ENCODE data around the gene MSGN1.

The MSGN1 gene

DNA sequence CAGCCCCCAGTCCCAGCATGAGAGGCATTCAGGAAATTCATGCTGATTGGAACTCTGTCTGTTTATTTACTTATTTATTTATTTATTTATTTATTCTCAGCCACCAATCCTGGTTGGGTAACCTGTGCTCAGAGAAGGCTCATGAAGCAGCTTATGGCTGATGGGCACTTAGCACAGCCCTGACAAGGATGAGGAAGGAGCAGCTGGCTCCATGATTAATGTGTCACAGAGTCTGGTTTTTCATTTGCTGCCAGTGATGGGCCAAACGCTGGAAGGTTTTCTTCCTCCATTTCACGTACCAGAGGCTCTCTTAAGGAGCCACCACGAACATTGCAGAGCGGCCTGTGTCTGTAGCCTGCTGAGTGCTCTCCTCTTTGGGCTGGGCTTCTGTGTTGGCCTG lies 33.9 kb downstream of the MSGN1 start:
- DNase-seq = no peak

DNA sequence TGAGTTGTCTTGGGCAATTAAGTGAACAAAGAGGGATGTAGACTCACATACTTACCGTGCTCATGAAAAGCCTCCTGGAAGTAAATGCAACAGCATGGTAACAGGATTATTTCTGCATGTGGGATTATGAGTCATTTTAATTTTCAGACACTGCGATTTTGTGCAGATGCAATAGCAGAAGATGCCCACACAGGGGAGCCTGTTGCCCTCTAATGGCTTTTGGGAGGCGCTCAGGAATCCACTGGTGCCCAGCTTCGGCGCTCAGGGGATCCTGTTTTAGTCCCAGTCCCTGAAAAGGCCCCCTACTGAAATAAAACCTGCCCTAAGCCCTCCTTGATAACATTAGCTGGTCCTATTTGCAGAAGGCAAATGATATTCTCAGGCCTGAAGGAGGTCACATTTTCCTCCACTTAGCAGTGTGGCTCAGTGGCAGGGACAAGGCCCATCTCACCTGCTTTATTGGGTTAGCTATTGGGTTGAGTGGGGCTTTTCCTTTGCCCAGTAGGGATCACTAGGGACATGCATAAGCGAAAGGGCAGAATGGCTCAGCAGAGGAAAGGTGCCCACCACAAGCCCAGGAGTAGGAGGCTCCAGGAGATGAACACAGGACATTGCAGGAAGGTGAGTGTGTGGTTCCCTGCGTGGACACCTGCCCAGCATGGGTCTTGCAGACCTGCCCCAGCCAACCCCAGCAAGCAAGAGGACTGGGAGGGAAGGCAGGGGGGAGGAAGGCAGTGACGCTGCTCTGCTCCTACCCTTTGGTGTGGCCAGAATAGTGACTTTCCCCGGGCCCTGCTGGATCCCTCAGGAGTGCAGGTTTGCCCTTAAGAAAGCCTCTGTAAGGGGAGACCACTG lies 35.7 kb downstream of the MSGN1 start:
- peak; percentile 43 for DNase-seq

DNA sequence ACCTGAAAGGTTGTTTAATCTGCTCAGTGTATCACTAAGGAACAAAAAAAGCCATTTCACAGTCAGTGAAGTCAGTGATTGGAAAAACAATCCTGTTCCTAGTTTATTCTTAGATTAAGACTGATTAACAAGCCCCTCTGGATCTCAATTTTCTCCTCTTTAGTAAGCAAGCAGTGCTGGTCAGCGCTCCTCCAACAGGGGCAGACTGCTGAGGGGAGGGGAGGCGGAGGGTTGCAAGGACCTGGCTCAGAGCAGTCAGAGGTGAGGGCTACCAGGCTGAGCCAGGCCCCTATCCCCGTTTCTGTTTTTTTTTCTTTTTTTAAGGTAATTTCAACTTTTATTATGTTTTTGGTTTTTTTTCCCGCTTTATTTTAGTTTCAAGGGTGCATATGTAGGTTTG lies 37.5 kb downstream of the MSGN1 start:
- DNase-seq = no peak

DNA sequence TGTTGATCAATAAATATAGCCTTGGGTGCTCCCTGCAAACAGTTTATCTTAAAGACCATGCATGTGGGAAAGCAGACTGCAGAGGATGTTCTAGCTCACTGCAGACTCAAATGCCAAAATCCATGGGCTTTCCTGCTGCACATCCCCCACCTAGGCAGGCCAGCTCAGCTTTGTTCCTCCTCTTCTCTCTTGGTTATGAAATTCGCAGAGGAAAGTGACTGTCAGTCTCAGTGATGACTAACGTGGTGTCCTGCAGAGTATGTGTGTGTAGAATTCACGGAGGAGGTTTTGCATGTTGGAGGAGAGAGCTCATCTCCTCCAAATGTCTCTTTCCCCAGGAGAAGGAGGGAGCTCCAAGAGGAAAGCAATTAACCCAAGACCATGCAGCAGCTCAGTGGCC lies 40.8 kb downstream of the MSGN1 start:
- no peak for DNase-seq

DNA sequence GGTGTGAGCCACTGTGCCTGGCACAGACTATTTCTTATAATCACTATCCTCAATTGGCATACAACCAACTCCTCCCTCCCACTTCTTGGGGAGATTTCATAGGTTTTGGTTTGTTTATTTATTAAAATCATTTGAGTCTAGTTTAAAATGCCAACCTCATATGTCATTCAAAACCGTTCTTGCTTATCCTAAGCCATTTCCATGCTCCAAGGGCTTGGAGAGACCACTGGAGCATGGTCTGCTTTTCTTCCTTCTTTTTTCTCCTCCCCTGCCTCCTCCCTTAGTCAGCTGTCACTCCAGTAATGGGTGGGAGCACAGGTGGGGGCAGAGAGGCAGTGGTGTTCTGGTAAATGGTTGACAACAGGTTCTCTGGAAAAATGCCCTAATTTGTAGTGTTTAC lies 41.8 kb downstream of the MSGN1 start:
- no peak for DNase-seq

DNA sequence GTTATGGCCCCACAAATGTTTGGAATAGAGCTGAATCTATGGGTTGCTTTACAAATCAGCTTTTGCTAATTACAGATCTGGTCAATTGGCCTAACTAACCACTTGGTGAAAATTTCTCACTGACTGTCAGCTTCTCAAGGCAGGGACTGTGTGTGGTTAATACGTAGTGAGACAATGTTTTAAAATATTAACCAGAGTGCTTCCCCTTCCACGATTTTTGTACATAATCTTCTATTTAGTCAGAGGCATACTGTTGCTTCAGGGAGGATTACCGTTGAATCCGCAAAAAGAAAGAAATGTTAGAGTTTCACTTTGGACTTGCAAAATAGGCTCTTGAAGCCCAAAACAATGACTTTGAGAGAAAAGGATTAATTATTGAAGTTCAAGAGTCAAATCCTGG lies 47.3 kb downstream of the MSGN1 start:
- no peak for DNase-seq

DNA sequence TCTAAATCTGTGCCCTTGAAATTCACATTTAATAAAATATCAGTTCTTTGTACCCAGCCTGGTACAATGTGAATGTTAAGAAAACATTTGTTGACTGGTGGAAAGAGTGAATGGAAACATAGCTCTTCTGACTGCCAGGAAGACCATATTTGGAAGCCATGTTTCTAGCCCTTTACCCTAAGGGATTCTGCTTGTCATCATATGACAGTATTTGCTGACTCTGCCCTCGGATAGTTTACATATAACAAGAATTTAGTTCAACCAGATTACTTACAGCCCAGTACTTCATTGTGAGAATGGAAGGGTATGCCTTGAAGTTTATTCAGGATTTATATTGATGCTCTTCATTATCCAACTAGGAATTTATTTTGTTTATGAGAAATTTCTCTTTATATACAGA lies 48.4 kb downstream of the MSGN1 start:
- no peak for DNase-seq

DNA sequence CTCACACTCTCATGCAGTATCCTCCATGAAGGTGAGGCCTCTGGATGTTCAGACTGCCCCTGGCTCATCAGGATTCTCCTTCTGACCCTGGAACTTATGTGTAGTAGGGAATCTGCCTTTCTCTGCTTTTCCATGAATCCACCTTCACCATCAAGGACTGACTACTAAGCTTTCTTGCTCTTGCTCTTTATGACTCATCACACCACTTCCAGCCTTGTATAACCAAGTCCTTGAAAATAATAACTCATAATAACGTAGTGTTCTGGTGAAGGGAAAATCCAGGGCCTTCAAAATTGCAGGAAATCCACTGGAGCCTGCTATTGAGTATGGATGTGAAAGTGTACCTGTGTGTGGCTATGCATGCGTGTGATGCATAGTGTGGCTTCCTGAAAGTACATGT lies 50.9 kb downstream of the MSGN1 start:
- no peak for DNase-seq
